HG02798 (cell line): Measurements from ENCODE around the gene ANKRD42.
A peak's percentile ranks its signal among the peaks of the same experiment; 100 is the strongest.
"Not testable (repeated sequence)": the region's sequence is repeated elsewhere in the genome, so short reads cannot be mapped to it uniquely, and the experiment has no call there.

ENCODE experiments used
- ATAC-seq: cut with Tn5 transposase; IDR thresholded peaks from one replicate; pipeline ENCODE4 v1.9.1; 2021; ENCODE audit warnings: mild to moderate bottlenecking; ENCODE audit not compliant: unreplicated experiment, poor library complexity

ANKRD42 gene

DNA sequence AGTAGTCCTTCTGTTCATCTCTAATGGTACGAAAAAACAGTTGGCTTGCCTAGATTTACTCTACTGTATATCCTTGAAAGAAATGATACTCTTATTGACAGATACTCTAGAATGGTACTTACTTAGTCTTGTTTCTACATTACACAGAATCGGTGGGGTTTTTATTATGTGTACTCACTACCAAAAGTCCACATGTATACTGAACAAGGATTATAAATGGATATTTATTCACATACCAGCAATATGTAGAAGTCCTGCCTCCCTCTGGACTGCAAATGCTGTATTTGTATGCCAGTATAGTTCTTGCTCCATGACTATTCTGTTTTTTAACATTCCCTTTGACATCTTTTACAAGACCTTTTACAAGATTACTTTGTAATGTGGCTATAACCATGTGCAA is 22.6 kb upstream of the ANKRD42 start:
- ATAC-seq = no peak

DNA sequence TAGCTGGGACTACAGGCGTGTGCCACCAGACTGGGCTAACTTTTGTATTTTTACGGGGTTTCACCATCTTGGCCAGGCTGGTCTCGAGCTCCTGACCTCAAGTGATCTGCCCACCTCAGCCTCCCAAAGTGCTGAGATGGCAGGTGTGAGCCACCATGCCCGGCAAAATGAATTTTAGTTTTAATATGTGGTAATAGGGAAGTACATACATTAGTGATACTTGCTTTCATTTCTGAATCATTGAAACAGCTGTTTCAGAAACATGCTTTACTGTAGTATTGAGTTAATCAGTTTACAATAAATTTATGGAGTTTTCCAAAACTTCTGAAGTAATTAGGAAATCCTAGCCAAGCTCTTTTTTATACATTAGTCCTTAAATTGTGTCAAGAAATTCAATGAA is 21.0 kb upstream of the ANKRD42 start:
- no peak for ATAC-seq

DNA sequence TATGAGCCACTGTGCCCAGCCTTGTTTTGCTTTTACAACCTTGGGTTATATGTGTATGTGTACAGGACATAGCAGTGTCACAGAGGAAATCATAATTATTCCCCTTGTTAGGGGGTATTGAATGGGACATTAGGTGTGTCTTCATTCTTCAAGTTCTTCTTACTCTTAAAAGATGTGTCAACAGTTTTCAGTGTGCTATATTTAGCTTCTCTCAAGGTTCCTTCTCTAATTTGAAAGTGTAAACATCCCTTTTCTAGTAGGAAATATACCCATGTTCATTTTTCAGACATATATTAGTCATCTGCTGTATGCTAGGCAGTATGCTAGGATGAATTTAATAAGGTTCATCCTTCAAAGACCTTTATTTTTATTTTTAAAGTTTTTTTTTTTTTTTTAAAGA is 19.5 kb upstream of the ANKRD42 start:
- ATAC-seq = peak; percentile 46

DNA sequence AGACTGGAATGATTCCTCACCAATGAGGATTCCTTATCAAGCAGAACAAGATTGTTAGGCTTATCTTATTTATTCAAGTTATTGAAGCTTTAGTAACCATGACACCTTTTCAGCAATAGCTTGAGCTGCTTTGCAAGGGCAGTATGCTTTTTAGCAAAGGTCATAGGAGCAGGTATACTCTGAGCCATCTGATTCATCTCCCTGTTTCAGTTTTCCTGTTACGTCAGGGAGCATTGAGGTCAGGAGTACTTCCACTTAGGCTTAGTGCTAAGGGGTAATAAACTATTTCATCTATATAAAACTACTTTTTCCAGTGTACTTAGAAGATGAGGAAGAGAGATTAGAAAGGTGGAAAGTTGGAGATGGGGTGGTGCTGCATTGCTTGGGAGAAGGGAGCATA is 17.7 kb upstream of the ANKRD42 start:
- no peak for ATAC-seq

DNA sequence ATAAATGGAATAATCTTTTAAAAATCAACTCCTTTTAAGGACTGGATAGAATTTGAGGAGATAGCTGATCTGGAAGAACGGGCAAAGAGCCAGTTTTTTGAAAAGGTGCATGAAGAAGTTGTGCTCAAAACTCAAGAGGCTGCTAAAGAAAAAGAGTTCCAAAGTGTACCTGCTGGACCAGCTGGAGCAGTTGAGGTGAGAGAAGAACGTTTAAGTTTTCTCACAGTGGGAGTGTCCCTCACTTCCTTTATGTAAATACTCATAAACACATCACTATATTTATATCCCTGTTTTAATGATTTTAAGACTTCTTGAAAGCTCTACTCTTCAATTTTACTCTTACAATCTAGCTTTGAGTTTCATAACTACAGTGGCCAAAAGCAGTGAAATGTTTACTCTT is 11.7 kb upstream of the ANKRD42 start:
- no peak for ATAC-seq

DNA sequence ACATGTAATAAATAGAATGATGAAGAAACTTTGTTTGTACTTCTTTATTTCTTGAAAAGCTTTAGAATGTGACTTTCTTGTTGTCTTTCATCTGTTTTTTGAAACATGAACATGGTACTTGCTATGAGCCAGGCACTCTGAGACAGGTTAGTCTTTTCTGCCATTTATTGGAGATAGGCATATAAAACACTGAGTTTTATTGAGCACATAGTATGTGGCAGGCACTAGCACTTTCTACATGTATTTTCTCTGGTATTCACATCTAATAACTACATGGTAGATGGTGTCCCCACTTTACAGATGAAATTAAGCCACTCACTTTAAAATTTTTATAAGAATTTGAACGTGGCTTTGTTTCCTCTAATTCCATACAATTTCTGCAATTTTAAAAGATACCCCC is 7.7 kb upstream of the ANKRD42 start:
- no peak for ATAC-seq

DNA sequence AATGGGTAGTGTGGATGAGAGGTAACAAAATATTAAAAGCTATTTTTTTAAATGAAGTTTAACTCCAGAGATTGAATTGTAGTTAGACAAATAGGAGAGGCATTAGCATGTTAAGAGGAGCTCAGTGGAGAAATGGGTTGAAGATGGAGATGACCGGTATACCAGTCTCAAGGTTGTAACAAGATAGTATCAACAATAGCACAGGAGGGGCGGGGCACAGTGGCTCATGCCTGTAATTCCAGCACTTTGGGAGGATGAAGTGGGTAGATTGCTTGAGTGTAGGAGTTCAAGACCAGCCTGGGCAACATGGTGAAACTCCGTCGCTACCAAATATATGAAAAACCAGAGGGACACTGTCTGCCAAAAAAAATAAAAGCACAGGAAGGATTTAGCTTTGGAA is 6.0 kb upstream of the ANKRD42 start:
- no peak for ATAC-seq

DNA sequence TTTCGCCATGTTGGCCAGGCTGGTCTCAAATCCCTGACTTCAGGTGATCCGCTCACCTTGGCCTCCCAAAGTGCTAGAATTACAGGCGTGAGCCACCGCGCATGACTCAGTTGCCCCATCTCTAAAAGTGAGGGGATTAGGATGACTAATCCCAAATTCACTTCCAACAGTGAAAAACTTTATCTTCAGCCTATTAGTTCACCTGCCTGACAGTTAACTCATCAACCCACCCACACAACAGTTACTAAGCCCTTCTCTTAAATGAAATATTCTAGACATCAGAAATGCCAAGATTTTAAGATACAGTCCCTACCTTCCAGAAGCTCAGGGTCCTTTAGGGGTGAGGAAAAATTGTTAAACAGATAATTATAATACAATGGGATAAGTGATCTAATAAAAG is 2.0 kb upstream of the ANKRD42 start:
- no peak for ATAC-seq

DNA sequence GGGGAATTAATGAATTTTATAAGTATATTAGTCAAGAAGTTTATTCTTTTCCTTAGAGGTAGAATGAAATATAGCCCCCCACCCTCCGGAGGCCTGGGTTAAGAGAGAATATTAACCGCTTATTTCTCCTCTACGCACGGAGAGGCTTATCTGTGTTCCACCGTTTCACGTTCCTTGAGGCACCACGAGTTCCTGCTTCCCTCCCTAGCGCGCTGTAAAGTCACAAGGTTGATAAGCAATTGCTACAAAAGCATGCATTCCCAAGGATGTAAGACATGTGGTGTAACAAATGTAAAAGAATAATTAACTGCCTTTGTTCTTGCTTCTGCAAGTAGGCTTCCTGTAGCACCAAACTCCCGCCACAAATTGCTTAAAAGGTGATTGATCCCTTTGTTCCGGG is 1.5 kb upstream of the ANKRD42 start:
- no peak for ATAC-seq

DNA sequence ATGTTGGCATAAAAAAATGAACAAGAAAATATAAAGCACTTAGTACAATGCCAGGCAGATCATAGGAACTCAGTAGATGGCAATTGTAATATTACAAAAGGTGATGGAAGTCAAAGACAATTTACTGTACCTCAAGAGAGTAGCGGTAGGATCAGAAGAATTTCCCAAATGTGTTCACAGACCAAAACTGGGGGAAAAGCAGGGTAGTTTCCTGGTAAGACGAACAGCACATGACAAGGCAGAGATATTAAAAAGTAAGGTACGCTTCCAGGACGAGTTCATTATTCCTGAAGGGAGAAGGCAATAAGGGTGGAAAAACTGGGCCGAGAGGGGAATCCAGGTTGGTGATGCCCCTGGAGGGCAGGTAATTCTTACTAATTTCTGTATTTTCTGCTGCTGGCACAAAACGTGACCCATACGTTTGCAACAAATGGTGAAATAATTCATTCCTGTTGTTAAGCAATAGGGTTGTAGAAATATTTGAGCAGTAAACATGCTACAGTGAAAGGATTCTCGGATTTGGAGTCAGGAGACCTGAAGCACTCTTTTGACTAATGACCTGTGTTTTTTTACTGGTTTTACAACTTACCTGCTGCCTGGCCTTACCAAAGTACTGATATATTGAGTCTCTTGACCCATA is 786 bp upstream of the ANKRD42 start:
- no peak for ATAC-seq

DNA sequence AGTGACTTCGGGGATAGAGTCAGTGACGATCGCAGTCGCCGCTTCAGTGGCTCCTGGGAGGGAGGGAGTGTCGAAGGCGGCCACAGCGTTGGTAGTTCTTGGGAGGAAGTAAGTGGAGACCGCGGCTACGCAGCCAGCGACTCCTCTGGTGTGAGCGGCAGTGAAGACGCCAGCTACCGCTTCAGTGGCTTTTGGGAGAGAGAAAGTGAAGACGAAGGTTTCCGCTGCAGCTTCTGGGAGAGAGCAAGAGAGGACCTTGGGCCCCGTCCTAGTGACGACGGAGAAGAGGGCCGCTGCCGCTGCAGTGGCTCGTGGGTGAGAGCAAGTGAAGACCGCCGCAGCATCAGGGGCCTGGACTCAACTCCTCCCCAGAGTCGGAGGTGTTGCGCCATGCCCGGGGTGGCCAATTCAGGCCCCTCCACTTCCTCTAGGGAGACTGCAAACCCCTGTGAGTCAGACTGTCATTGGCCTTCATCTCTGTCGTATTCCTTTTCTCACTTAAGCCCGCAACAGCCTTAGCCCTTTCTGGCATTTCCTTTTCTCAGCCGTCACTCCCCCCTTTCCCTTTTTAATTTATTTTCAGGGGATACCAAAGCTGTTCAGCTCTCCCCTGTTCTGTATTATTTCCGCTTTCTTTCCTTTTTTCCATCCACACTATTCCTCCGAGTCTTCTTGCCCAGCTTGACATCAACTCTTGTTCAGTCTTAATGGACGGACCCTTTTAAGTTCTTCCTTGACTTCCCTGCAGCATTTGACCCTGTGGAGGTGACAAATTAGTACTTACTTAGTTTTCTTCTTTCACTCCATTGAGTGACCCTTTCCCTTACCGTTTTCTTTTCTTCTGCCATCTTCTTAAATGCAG is 1.0 kb downstream of the ANKRD42 start:
- peak; percentile 56 for ATAC-seq

DNA sequence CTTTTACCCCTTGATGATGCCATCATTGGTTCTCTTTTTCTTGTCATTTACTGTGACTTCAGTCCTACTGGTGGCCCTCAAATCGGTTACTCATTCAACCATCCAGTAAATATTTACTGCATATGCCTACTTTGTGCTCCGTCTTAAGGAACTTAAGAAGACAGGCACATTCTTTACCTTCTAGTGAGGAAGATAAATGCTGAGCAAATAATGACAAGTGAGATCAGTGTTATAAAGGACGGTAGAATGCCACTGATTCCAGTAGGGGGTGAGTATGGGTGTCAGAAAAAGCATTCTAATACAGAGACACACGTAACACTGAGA is 1.6 kb downstream of the ANKRD42 start:
- no peak for ATAC-seq

DNA sequence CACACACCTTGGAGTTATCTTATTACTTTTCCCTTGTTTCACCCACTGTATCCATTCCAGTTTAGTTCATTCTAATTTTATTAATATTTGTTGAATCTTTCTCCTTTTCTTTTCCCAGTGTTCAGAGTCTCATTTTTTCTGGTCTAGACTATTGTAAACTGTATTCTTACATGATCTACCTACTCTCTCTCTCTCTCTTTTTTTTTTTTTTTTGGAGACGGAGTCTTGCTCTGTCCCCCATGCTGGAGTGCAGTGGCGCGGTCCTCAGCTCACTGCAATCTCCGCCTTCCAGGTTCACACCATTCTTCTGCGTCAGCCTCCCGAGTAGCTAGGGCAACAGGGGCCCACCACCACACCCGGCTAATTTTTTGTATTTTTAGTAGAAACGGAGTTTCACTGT is 2.1 kb downstream of the ANKRD42 start:
- no peak for ATAC-seq

DNA sequence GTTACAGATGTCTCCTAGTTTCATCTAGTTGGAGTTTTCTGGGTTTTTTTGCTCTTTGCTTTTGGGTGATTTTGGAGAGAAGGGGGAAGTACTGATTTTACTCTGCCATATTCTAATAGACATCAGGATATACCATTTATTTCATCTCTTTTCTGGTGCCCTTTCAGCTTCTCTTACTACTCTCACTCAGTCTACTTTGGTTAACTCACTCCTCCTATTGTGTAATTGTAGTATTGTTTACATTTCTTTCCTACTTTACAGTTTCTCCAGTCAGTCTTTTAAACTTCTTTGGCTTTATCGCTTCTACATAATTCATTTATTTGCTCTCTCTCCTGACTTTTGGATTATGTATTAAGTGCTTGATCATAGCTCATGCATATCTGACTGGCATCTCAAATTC is 6.5 kb downstream of the ANKRD42 start:
- no peak for ATAC-seq

DNA sequence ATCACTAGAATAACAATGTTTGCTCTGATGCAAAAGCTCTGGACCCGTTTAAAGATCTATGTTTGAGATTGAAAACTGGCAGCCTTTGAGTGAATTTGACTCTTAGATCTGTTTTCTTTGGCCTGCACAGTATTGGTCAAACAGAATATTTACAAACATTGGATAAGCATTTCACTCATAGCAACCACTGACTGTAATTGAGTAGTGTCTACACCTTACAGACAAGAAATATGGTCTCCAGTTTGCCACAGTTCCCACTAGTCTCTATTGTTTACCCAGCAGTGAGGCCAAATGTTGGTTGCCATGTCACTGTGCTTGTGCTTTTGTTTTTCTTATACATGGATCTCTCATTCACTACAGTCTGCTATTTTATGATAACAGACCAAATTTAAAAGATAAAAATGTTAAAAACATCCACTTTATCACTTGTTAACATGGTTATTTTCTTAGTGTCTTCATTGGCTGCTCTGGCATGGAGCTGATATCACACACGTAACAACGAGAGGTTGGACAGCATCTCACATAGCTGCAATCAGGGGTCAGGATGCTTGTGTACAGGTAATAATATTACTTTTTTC is 12.2 kb downstream of the ANKRD42 start:
- ATAC-seq = no peak

DNA sequence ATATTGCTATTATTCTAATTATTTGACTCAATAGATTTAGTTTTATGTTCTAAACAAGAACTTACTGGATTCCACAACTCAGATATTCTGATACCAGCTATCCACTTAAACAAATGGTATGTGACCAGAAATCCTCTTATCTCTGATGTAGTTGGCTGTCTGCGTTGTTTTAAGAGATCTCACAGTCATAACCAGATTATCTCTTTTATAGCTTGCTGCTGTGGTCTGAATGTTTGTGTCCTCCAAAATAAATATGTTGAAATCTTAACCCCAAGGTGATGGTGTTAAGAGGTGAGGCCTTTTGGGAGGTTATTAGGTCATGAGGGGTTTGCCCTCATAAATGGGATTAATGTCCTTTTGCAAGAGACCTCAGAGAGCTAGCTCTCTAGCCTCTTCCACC is 12.7 kb downstream of the ANKRD42 start:
- ATAC-seq = no peak

DNA sequence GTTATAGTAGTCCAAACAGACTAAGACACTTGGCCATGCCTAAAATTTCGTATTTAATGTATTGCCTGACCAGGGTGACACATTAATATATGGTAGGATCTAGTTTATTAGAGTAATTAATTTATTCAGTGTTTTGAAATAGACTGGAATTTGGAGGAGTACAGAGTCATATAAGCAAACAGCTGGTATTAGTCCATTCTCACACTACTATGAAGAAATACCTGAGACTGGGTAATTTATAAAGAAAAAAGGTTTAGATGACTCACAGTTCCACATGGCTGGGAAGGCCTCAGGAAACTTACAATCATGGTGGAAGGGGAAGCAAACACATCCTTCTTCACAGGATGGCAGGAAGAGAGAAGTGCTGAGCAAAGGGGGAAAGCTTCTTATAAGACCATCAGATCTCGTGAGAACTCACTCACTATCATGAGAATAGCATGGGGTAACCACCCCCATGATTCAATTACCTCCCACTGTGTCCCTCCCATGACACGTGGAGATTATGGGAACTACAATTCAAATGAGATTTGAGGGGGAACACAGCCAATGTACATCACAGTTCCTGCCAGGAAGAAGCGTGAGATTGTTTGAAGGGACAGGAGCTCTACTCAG is 13.4 kb downstream of the ANKRD42 start:
- ATAC-seq = not testable (repeated sequence)

DNA sequence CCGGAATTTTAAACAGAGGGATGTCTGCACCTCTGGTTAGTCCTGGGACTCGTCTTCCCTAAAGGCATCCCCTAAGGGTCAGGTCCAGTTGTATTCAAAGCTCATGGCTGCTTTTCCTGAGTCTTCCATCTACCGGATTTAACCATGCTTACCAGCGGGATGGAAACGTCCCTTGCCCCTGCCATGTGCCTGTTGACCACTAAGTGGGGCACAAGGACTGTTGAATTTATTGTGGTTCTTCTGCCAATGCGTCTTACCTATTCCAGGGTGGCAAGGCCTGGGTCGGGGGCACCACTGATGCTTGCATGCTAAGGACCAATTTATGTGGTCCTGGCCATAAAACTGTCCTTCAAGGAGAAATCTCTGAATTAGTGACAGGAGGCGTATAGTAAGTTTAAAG is 25.6 kb downstream of the ANKRD42 start:
- ATAC-seq = no peak

DNA sequence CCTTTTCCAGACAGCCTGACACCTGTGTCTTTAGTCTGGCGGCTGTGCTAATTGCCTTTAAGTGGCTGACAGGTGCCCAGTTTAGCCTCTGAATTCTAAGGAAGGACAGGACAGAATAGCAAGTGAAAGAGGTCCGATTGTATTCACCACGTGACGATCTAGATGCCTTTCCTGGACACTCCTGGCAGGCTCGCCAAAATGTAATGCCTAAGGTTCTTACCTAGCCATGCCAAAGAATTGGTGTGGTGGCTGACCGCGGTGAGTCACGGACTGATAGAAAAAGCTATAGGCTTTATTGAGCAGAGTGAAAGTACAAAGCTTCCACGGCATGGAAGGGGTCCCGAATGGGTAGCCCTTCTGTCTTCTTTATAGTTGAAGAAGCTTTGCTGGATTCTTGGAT is 26.7 kb downstream of the ANKRD42 start:
- ATAC-seq = no peak

DNA sequence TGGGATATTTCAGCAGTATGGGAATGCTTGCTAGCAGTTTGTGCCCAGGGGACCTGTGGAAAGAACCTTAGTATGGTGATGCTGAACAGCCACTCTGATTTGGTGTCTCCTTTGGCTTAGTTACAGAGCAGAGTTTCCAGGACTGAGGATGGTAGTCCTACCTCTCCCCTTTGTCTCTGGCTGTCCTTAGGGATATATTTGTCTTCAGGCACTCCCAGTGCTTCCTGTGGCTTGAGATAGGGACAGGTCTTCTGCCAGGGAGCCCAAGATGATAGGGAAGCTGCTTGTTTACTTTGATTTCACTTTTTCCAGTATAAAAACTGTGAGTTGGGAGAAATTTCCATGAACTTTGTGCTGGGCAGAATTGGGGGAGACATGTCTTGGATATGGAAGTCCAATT is 28.2 kb downstream of the ANKRD42 start:
- no peak for ATAC-seq

DNA sequence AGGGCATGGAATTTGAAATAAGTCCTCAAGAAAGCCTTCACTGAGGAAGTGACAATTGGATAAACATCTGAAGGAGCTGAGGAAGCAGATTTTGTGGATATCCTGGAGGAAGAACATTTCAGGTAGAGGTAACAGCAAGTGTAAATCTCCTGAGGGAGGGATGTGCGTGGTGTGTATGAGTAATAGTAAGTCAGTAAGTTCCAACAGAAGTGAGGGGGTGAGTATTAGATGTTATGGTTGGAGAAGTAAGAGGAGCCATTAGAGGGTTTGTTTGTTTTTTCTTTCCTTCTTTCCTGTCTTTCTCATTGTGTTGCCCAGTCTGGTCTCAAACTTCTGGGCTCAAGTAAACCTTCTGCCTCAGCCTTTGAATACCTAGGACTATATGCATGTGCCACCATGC is 29.0 kb downstream of the ANKRD42 start:
- ATAC-seq = no peak
